WTC11 (cell line): Measurements from ENCODE around the gene RAI1. TPM values are rescaled to one million over a fixed set of nuclear protein-coding genes. Genes with fewer than 3 reads are reported as not detected.

ENCODE experiments used
- ATAC-seq: fragments of 200-7000 bp; cut with Tn5 transposase; 2 replicates; pipeline ENCODE4 v1.10.0; 2021; ENCODE audit warnings: mild to moderate bottlenecking, moderate library complexity
- CTCF ChIA-PET: fragments of 300-600 bp; sonication (Branson Sonifier 250); formaldehyde crosslinking; loops from one replicate; lab custom pipeline; 2021; ENCODE audit warnings: antibody characterized with exemption; lab: Charles Lee
- POLR2A ChIA-PET: fragments of 350-600 bp; sonication (Branson Sonifier 250); formaldehyde crosslinking; loops from one replicate; lab custom pipeline; 2021; ENCODE audit warnings: antibody characterized with exemption; lab: Charles Lee
- DNase-seq: peaks from one replicate; pipeline ENCODE4 v3.0.0; 2021; ENCODE audit warnings: low spot score
- H3K27ac Mint-ChIP-seq: 2 replicates; pipeline ENCODE4 v1.8.0; 2021; ENCODE audit warnings: mixed read lengths
- H3K27me3 Mint-ChIP-seq: 2 replicates; pipeline ENCODE4 v1.8.0; 2021; ENCODE audit warnings: low read depth, mild to moderate bottlenecking, moderate library complexity, mixed read lengths
- H3K36me3 Mint-ChIP-seq: 2 replicates; pipeline ENCODE4 v1.8.0; 2021; ENCODE audit warnings: mixed read lengths
- H3K4me1 Mint-ChIP-seq: 2 replicates; pipeline ENCODE4 v1.8.0; 2022; ENCODE audit warnings: mixed read lengths
- H3K4me3 Mint-ChIP-seq: 2 replicates; pipeline ENCODE4 v1.8.0; 2021; ENCODE audit warnings: mild to moderate bottlenecking, moderate library complexity, mixed read lengths
- H3K9me3 Mint-ChIP-seq: 2 replicates; pipeline ENCODE4 v1.8.0; 2021; ENCODE audit warnings: mixed read lengths
- AR ChIP-seq: fragments of 250-450 bp; sonication (Bioruptor Pico); IDR thresholded peaks from 2 replicates; pipeline ENCODE4 v1.9.0; 2021; ENCODE audit warnings: mild to moderate bottlenecking
- ARID4B ChIP-seq: sonication (generic); formaldehyde crosslinking; IDR thresholded peaks from 2 replicates; pipeline ENCODE4 v1.8.0; 2023; ENCODE audit warnings: missing genetic modification reagents, mild to moderate bottlenecking, borderline replicate concordance
- ATF2 ChIP-seq: sonication (generic); formaldehyde crosslinking; IDR thresholded peaks from 2 replicates; pipeline ENCODE4 v1.8.1; 2022; ENCODE audit warnings: low read depth, missing genetic modification reagents, borderline replicate concordance
- ATF3 ChIP-seq: sonication (generic); formaldehyde crosslinking; conservative IDR thresholded peaks from 2 replicates; pipeline ENCODE4 v1.8.1; 2022; ENCODE audit warnings: mild to moderate bottlenecking, missing genetic modification reagents
- CREB1 ChIP-seq: sonication (generic); formaldehyde crosslinking; IDR thresholded peaks from 2 replicates; pipeline ENCODE4 v1.8.0; 2023; ENCODE audit warnings: mild to moderate bottlenecking, missing genetic modification reagents
- ELF4 ChIP-seq: sonication (generic); formaldehyde crosslinking; IDR thresholded peaks from 2 replicates; pipeline ENCODE4 v1.8.1; 2022; ENCODE audit warnings: low read depth, mild to moderate bottlenecking, moderate library complexity, missing genetic modification reagents
- FOXK1 ChIP-seq: sonication (generic); formaldehyde crosslinking; IDR thresholded peaks from 2 replicates; pipeline ENCODE4 v1.8.0; 2022; ENCODE audit warnings: mild to moderate bottlenecking, moderate library complexity, missing genetic modification reagents
- NFATC4 ChIP-seq: fragments of 250-450 bp; sonication (Bioruptor Pico); IDR thresholded peaks from 2 replicates; pipeline ENCODE4 v1.9.0; 2021; ENCODE audit warnings: mild to moderate bottlenecking
- NR1H2 ChIP-seq: sonication (generic); formaldehyde crosslinking; IDR thresholded peaks from 2 replicates; pipeline ENCODE4 v1.9.0; 2021; ENCODE audit warnings: mild to moderate bottlenecking, moderate library complexity, missing genetic modification reagents
- PRRX2 ChIP-seq: fragments of 250-450 bp; sonication (Bioruptor Pico); IDR thresholded peaks from 2 replicates; pipeline ENCODE4 v1.8.0; 2021; ENCODE audit warnings: mild to moderate bottlenecking
- RELA ChIP-seq: sonication (generic); formaldehyde crosslinking; IDR thresholded peaks from 2 replicates; pipeline ENCODE4 v1.8.1; 2022; ENCODE audit warnings: missing genetic modification reagents, mild to moderate bottlenecking, borderline replicate concordance
- total RNA-seq: library from RNA; stranded (reverse); gene quantifications from 3 replicates; pipeline ENCODE4 v1.2.3, GENCODE V29; 2021
- TF ChIP-seq, protein P1 (sequence below): fragments of 250-450 bp; sonication (Bioruptor Pico); conservative IDR thresholded peaks from 2 replicates; pipeline ENCODE4 v1.9.0; 2021; ENCODE audit warnings: mild to moderate bottlenecking
- TF ChIP-seq, protein P2 (sequence below): fragments of 250-450 bp; sonication (Bioruptor Pico); IDR thresholded peaks from 2 replicates; pipeline ENCODE4 v1.9.0; 2021; ENCODE audit warnings: mild to moderate bottlenecking

The RAI1 gene
- total RNA-seq, 1 experiment from 2014 or later = 12.7 TPM

- POLR2A ChIA-PET = no interaction called here
- Mint-ChIP-seq H3K27me3 (no peaks in the 10 kb centered on the region), H3K4me1 (peaks cover 50% of the 10 kb centered on the region), H3K27ac (no peak overlapping the region), H3K36me3 (no peaks in the 10 kb centered on the region), H3K4me3 (no peak overlapping the region), H3K9me3 (peaks cover 3% of the 10 kb centered on the region; the same call in 1 of the 2 replicates)
- ATAC-seq (no peak), DNase-seq (no peak)
- CTCF ChIA-PET = interaction anchor here (1.0 to 3.9 kb wide), 12 partner anchors 8 to 238 kb away, joined by 3 to 19 read pairs (median 4); partner anchors contain the start of genes DRC3 and TOM1L2
- TF ChIP-seq, protein P1, sequence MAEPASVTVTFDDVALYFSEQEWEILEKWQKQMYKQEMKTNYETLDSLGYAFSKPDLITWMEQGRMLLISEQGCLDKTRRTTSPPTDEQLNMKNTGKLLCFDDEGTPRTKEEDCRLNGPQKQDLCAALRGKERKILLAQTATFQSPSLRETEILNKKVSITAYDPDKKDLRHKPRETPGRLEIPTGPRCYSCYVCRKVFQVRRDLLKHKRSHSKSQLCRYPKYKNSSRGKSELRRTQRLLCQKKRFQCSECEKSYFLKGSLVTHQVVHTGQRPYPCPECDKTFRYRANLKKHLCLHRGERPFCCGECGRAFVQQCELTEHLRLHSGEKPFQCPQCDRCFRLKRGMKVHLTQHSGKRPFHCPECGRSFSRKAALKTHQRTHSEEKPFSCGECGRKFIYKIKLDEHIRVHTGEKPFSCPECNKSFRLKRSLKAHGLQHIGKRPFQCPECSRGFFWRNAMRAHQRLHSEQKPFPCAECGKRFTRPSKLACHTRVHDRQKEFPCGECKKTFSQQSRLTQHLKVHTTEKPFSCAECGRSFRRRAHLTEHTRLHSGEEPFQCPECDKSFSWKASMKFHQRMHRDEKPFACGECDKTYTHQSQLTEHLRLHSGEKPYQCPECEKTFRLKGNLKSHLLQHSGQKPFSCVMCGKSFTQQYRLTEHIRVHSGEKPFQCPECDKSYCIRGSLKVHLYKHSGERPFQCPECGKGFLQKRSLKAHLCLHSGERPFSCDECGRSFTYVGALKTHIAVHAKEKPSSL (CRISPR knock-in tag) = no peak
- TF ChIP-seq ARID4B (no peak), FOXK1 (CRISPR knock-in tag) (no peak), PRRX2 (CRISPR knock-in tag) (no peak)
- TF ChIP-seq, protein P2, sequence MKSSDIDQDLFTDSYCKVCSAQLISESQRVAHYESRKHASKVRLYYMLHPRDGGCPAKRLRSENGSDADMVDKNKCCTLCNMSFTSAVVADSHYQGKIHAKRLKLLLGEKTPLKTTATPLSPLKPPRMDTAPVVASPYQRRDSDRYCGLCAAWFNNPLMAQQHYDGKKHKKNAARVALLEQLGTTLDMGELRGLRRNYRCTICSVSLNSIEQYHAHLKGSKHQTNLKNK (CRISPR knock-in tag) = no peak
These were observed 66.9 kb downstream of the RAI1 start for GRCh38 chr17:17748179-17748578.

- peaks cover 54% of the 10 kb centered on the region for H3K4me1 Mint-ChIP-seq
- DNase-seq (no peak), ATAC-seq (no peak)
- no peak overlapping the region for H3K4me3 Mint-ChIP-seq
- H3K27me3 Mint-ChIP-seq = no peaks in the 10 kb centered on the region
- CTCF ChIA-PET = interaction anchor here (0.6 to 3.9 kb wide), 17 partner anchors 9 to 238 kb away, joined by 3 to 19 read pairs (median 4); partner anchors contain the start of genes DRC3 and TOM1L2
- H3K36me3 Mint-ChIP-seq = no peaks in the 10 kb centered on the region
- peaks cover 3% of the 10 kb centered on the region; the same call in 1 of the 2 replicates for H3K9me3 Mint-ChIP-seq
- no peak overlapping the region for H3K27ac Mint-ChIP-seq
- no peak for TF ChIP-seq ATF2 (CRISPR knock-in tag)
- no peak for TF ChIP-seq ELF4
- TF ChIP-seq NFATC4 (CRISPR knock-in tag) = no peak
- TF ChIP-seq NR1H2 = no peak
- no peak for TF ChIP-seq AR
- TF ChIP-seq RELA = no peak
- TF ChIP-seq, protein P2 (CRISPR knock-in tag) = no peak
- TF ChIP-seq CREB1 = no peak
- TF ChIP-seq ATF3 = no peak
- POLR2A ChIA-PET = no interaction called here
These were observed 67.3 kb downstream of the RAI1 start for GRCh38 chr17:17748604-17749003.
